ENCODE measurements around the gene RPS6KA5. TPM values are rescaled to one million over a fixed set of nuclear protein-coding genes. Genes with fewer than 3 reads are reported as not detected.
"Not testable (repeated sequence)": the region's sequence is repeated elsewhere in the genome, so short reads cannot be mapped to it uniquely, and the experiment has no call there.

The RPS6KA5 gene
- total RNA-seq, 2 experiments from 2014 or later: 10.1 to 13.1 TPM

GRCh38 chr14:90966493-90966892 lies 93.9 kb downstream of the RPS6KA5 start:
- Mint-ChIP-seq H3K27me3 (no peaks in the 10 kb centered on the region), H3K4me3 (no peak overlapping the region), H3K36me3 (peaks cover 38% of the 10 kb centered on the region), H3K4me1 (peaks cover 39% of the 10 kb centered on the region), H3K27ac (no peak overlapping the region), H3K9me3 (peaks cover 7% of the 10 kb centered on the region)
- DNase-seq: no peak

- H3K4me3 Mint-ChIP-seq: no peak overlapping the region
- H3K36me3 Mint-ChIP-seq: peaks cover 34% of the 10 kb centered on the region
- no peak overlapping the region for H3K27ac Mint-ChIP-seq
- H3K9me3 Mint-ChIP-seq: peaks cover 7% of the 10 kb centered on the region
- no peaks in the 10 kb centered on the region for H3K27me3 Mint-ChIP-seq
- H3K4me1 Mint-ChIP-seq: peaks cover 36% of the 10 kb centered on the region
- DNase-seq: no peak
These were observed 94.7 kb downstream of the RPS6KA5 start for GRCh38 chr14:90965765-90966164.

GRCh38 chr14:90963343-90963742 lies 97.1 kb downstream of the RPS6KA5 start:
- no peak overlapping the region for H3K4me3 Mint-ChIP-seq
- peaks cover 15% of the 10 kb centered on the region for H3K4me1 Mint-ChIP-seq
- peaks cover 39% of the 10 kb centered on the region for H3K36me3 Mint-ChIP-seq
- no peak overlapping the region for H3K27ac Mint-ChIP-seq
- no peak for DNase-seq
- no peaks in the 10 kb centered on the region for H3K27me3 Mint-ChIP-seq
- H3K9me3 Mint-ChIP-seq: peaks cover 5% of the 10 kb centered on the region

- no peak for DNase-seq
- H3K9me3 Mint-ChIP-seq: peaks cover under 1% of the 10 kb centered on the region
- no peak overlapping the region for H3K4me3 Mint-ChIP-seq
- H3K27ac Mint-ChIP-seq: no peak overlapping the region
- no peaks in the 10 kb centered on the region for H3K27me3 Mint-ChIP-seq
- peaks cover 9% of the 10 kb centered on the region for H3K4me1 Mint-ChIP-seq
- H3K36me3 Mint-ChIP-seq: peaks cover 34% of the 10 kb centered on the region
These were observed 97.8 kb downstream of the RPS6KA5 start for GRCh38 chr14:90962505-90963109.

- Mint-ChIP-seq H3K27ac (no peak overlapping the region), H3K9me3 (peaks cover 10% of the 10 kb centered on the region), H3K36me3 (peaks cover 37% of the 10 kb centered on the region), H3K4me1 (peaks cover 4% of the 10 kb centered on the region), H3K27me3 (no peaks in the 10 kb centered on the region), H3K4me3 (no peak overlapping the region)
- no peak for DNase-seq
These were observed 99.6 kb downstream of the RPS6KA5 start for GRCh38 chr14:90960818-90961217.

GRCh38 chr14:90959344-90959743 lies 101.1 kb downstream of the RPS6KA5 start:
- Mint-ChIP-seq H3K27me3 (no peaks in the 10 kb centered on the region), H3K4me1 (no peaks in the 10 kb centered on the region), H3K27ac (no peak overlapping the region), H3K36me3 (peaks cover 38% of the 10 kb centered on the region), H3K4me3 (no peak overlapping the region), H3K9me3 (peaks cover 20% of the 10 kb centered on the region)
- DNase-seq: no peak

GRCh38 chr14:90956273-90956672 lies 104.2 kb downstream of the RPS6KA5 start:
- Mint-ChIP-seq H3K36me3 (peaks cover 56% of the 10 kb centered on the region), H3K27ac (no peak overlapping the region), H3K4me3 (no peak overlapping the region), H3K9me3 (peaks cover 29% of the 10 kb centered on the region), H3K4me1 (no peaks in the 10 kb centered on the region), H3K27me3 (no peaks in the 10 kb centered on the region)
- DNase-seq: no peak

- DNase-seq, H3K27ac Mint-ChIP-seq, H3K27me3 Mint-ChIP-seq, H3K4me1 Mint-ChIP-seq, H3K4me3 Mint-ChIP-seq: not testable (repeated sequence)
- Mint-ChIP-seq H3K9me3 (peaks cover 29% of the 10 kb centered on the region), H3K36me3 (peaks cover 48% of the 10 kb centered on the region)
These were observed 106.8 kb downstream of the RPS6KA5 start for GRCh38 chr14:90953643-90954042.

- Mint-ChIP-seq H3K36me3 (peaks cover 46% of the 10 kb centered on the region), H3K27me3 (no peaks in the 10 kb centered on the region), H3K4me1 (peaks cover 2% of the 10 kb centered on the region), H3K9me3 (peaks cover 18% of the 10 kb centered on the region), H3K27ac (no peak overlapping the region), H3K4me3 (no peak overlapping the region)
- no peak for DNase-seq
These were observed 117.1 kb downstream of the RPS6KA5 start for GRCh38 chr14:90943367-90943766.

- H3K4me1 Mint-ChIP-seq: no peaks in the 10 kb centered on the region
- H3K27ac Mint-ChIP-seq: no peak overlapping the region
- no peak for DNase-seq
- H3K4me3 Mint-ChIP-seq: no peak overlapping the region
- H3K27me3 Mint-ChIP-seq: no peaks in the 10 kb centered on the region
- peaks cover 22% of the 10 kb centered on the region for H3K9me3 Mint-ChIP-seq
- H3K36me3 Mint-ChIP-seq: peaks cover 54% of the 10 kb centered on the region
These were observed 117.9 kb downstream of the RPS6KA5 start for GRCh38 chr14:90942511-90942910.

GRCh38 chr14:90941706-90942105 lies 118.7 kb downstream of the RPS6KA5 start:
- Mint-ChIP-seq H3K27ac (no peak overlapping the region), H3K9me3 (peaks cover 27% of the 10 kb centered on the region), H3K4me3 (no peak overlapping the region), H3K27me3 (no peaks in the 10 kb centered on the region), H3K4me1 (peaks cover 2% of the 10 kb centered on the region), H3K36me3 (peaks cover 61% of the 10 kb centered on the region)
- no peak for DNase-seq

GRCh38 chr14:90940318-90940962 lies 120.0 kb downstream of the RPS6KA5 start:
- no peak for DNase-seq
- Mint-ChIP-seq H3K27me3 (no peaks in the 10 kb centered on the region), H3K9me3 (peaks cover 27% of the 10 kb centered on the region), H3K4me1 (peaks cover 2% of the 10 kb centered on the region), H3K4me3 (no peak overlapping the region), H3K27ac (no peak overlapping the region), H3K36me3 (peaks cover 55% of the 10 kb centered on the region)

GRCh38 chr14:90939252-90939795 lies 121.1 kb downstream of the RPS6KA5 start:
- not testable (repeated sequence) for H3K4me3 Mint-ChIP-seq, H3K27ac Mint-ChIP-seq, H3K27me3 Mint-ChIP-seq, H3K4me1 Mint-ChIP-seq, DNase-seq
- H3K36me3 Mint-ChIP-seq: peaks cover 55% of the 10 kb centered on the region
- H3K9me3 Mint-ChIP-seq: peaks cover 27% of the 10 kb centered on the region

- Mint-ChIP-seq H3K4me3 (no peak overlapping the region), H3K9me3 (peaks cover 27% of the 10 kb centered on the region), H3K27ac (no peak overlapping the region), H3K4me1 (peaks cover 2% of the 10 kb centered on the region), H3K36me3 (peaks cover 55% of the 10 kb centered on the region), H3K27me3 (no peaks in the 10 kb centered on the region)
- DNase-seq: no peak
These were observed 121.8 kb downstream of the RPS6KA5 start for GRCh38 chr14:90938615-90939014.

- peaks cover 27% of the 10 kb centered on the region for H3K9me3 Mint-ChIP-seq
- H3K4me3 Mint-ChIP-seq: no peak overlapping the region
- H3K27ac Mint-ChIP-seq: no peak overlapping the region
- H3K27me3 Mint-ChIP-seq: no peaks in the 10 kb centered on the region
- H3K36me3 Mint-ChIP-seq: peaks cover 50% of the 10 kb centered on the region
- no peak for DNase-seq
- peaks cover 2% of the 10 kb centered on the region for H3K4me1 Mint-ChIP-seq
These were observed 123.5 kb downstream of the RPS6KA5 start for GRCh38 chr14:90936757-90937440.
